Esophagus (tissue), 2 donors: ENCODE measurements around the gene PHOX2A. TPM values are rescaled to one million over a fixed set of nuclear protein-coding genes. Genes with fewer than 3 reads are reported as not detected.

Experiments
- H3K27ac ChIP-seq, 2 donors: one replicate each; pipeline ENCODE4 v1.5.1; 2013; ENCODE audit warnings: low read depth in 2 of 2, mild to moderate bottlenecking in 2 of 2, inconsistent platforms in 1 of 2, low read length in 1 of 2, moderate library complexity in 1 of 2
- H3K27me3 ChIP-seq, 2 donors: one replicate each; pipeline ENCODE4 v1.6.1; 2013; ENCODE audit warnings: low read length in 2 of 2, control low read depth in 1 of 2, mild to moderate bottlenecking in 1 of 2; ENCODE audit not compliant: insufficient read depth in 2 of 2, control insufficient read depth in 1 of 2
- H3K36me3 ChIP-seq, 2 donors: one replicate each; pipeline ENCODE4 v1.6.1; 2013; ENCODE audit warnings: low read length in 1 of 2; ENCODE audit not compliant: control insufficient read depth in 2 of 2, insufficient read depth in 2 of 2
- H3K4me1 ChIP-seq, 2 donors: one replicate each; pipeline ENCODE4 v1.6.1; 2013; ENCODE audit warnings: low read length in 1 of 2; ENCODE audit not compliant: control insufficient read depth in 2 of 2, insufficient read depth in 2 of 2
- H3K4me3 ChIP-seq, 2 donors: one replicate each; pipeline ENCODE4 v1.5.1; 2013; ENCODE audit warnings: low read length in 2 of 2, mild to moderate bottlenecking in 2 of 2, low read depth in 1 of 2, moderate library complexity in 1 of 2
- H3K9me3 ChIP-seq, 2 donors: one replicate each; pipeline ENCODE4 v1.6.1; 2013; ENCODE audit warnings: mild to moderate bottlenecking in 2 of 2, low read depth in 1 of 2, low read length in 1 of 2, moderate library complexity in 1 of 2; ENCODE audit not compliant: control insufficient read depth in 2 of 2, insufficient read depth in 1 of 2
- WGBS, 2 donors: extraction: QIAGEN DNeasy Blood & Tissue Kit; methylation state at CpG; one replicate each; pipeline ENCODE4 v1.1.7; 2013; 5-methylcytosine and 5-hydroxymethylcytosine counted together
- polyA plus RNA-seq, 2 donors: library from polyadenylated mRNA; stranded (reverse); fragments of 200-250 nt; gene quantifications; one replicate each; pipeline ENCODE4 v1.2.3, GENCODE V29; 2013
- donor health status: healthy with polysubstance abuse.
- donor health status: Bipolar disorder and iron deficiency.

The PHOX2A gene
- polyA plus RNA-seq, 2 donors = not detected

- H3K27me3 ChIP-seq = peaks cover 0 to 17% of the 10 kb centered on the region in 2 donors
- no peak overlapping the region for H3K4me3 ChIP-seq
- 45 to 60% methylated on average over 18 to 20 of the region's 20 CpGs for WGBS, 2 donors
- H3K9me3 ChIP-seq = no peaks in the 10 kb centered on the region
- no peak overlapping the region for H3K27ac ChIP-seq
- H3K36me3 ChIP-seq = peaks cover 0 to 12% of the 10 kb centered on the region in 2 donors
- peaks cover 3 to 20% of the 10 kb centered on the region in 2 donors for H3K4me1 ChIP-seq
Measured at GRCh38 chr11:72241291-72241781, 2.6 kb downstream of the PHOX2A start.

GRCh38 chr11:72240461-72241290 is 3.3 kb downstream of the PHOX2A start:
- Histone ChIP-seq H3K36me3 (peaks cover 0 to 15% of the 10 kb centered on the region in 2 donors), H3K27me3 (peaks cover 0 to 17% of the 10 kb centered on the region in 2 donors), H3K27ac (no peak overlapping the region), H3K9me3 (no peaks in the 10 kb centered on the region), H3K4me3 (no peak overlapping the region), H3K4me1 (peaks cover 3 to 20% of the 10 kb centered on the region in 2 donors)
- 32 to 44% methylated on average over 44 of the region's 44 CpGs for WGBS, 2 donors

GRCh38 chr11:72239849-72240460 is 4.0 kb downstream of the PHOX2A start:
- peak overlapping the region in 1 of 2 donors; percentile 22 for H3K27ac ChIP-seq
- peaks cover 3 to 20% of the 10 kb centered on the region in 2 donors for H3K4me1 ChIP-seq

GRCh38 chr11:72239313-72239848 is 4.6 kb downstream of the PHOX2A start:
- 18 to 21% methylated on average over 23 to 25 of the region's 25 CpGs for WGBS, 2 donors
- Histone ChIP-seq H3K27me3 (peaks cover 0 to 16% of the 10 kb centered on the region in 2 donors), H3K36me3 (peaks cover 8 to 26% of the 10 kb centered on the region in 2 donors), H3K4me3 (peak overlapping the region; percentile 0 to 1), H3K4me1 (peaks cover 3 to 20% of the 10 kb centered on the region in 2 donors), H3K27ac (peak overlapping the region; percentile 27 to 56), H3K9me3 (no peaks in the 10 kb centered on the region)

More at GRCh38 chr11:72239849-72240460, 4.0 kb downstream of the PHOX2A start:
- H3K9me3 ChIP-seq = no peaks in the 10 kb centered on the region
- H3K36me3 ChIP-seq = peaks cover 6 to 21% of the 10 kb centered on the region in 2 donors
- H3K27me3 ChIP-seq = peaks cover 0 to 17% of the 10 kb centered on the region in 2 donors
- WGBS, 2 donors = 2% methylated on average over 22 to 69 of the region's 69 CpGs
- H3K4me3 ChIP-seq = peak overlapping the region; percentile 0 to 1

GRCh38 chr11:72238492-72239312 is 5.3 kb downstream of the PHOX2A start:
- Histone ChIP-seq H3K27ac (peak overlapping the region in 1 of 2 donors; percentile 56), H3K27me3 (peaks cover 0 to 9% of the 10 kb centered on the region in 2 donors), H3K4me1 (peaks cover 3 to 20% of the 10 kb centered on the region in 2 donors), H3K4me3 (no peak overlapping the region), H3K9me3 (no peaks in the 10 kb centered on the region), H3K36me3 (peaks cover 11 to 33% of the 10 kb centered on the region in 2 donors)
- WGBS, 2 donors = 73 to 74% methylated on average over 28 of the region's 28 CpGs

- Histone ChIP-seq H3K27ac (peak overlapping the region in 1 of 2 donors; percentile 22), H3K4me1 (peaks cover 3 to 18% of the 10 kb centered on the region in 2 donors), H3K27me3 (peaks cover 0 to 3% of the 10 kb centered on the region in 2 donors), H3K4me3 (no peak overlapping the region), H3K36me3 (peaks cover 11 to 39% of the 10 kb centered on the region in 2 donors), H3K9me3 (no peaks in the 10 kb centered on the region)
- 35 to 48% methylated on average over 16 of the region's 16 CpGs for WGBS, 2 donors
Measured at GRCh38 chr11:72238040-72238450, 5.9 kb downstream of the PHOX2A start.

- peaks cover 18 to 46% of the 10 kb centered on the region in 2 donors for H3K36me3 ChIP-seq
- no peak overlapping the region for H3K4me3 ChIP-seq
- H3K27ac ChIP-seq = peak overlapping the region; percentile 0 to 5
- peaks cover 0 to 2% of the 10 kb centered on the region in 2 donors for H3K27me3 ChIP-seq
- 78 to 80% methylated on average over 22 of the region's 22 CpGs for WGBS, 2 donors
- no peaks in the 10 kb centered on the region for H3K9me3 ChIP-seq
- H3K4me1 ChIP-seq = peaks cover 3 to 18% of the 10 kb centered on the region in 2 donors
Measured at GRCh38 chr11:72237112-72237931, 6.7 kb downstream of the PHOX2A start.

- peaks cover 3 to 18% of the 10 kb centered on the region in 2 donors for H3K4me1 ChIP-seq
- 69 to 88% methylated on average over 2 of the region's 2 CpGs for WGBS, 2 donors
Measured at GRCh38 chr11:72236774-72237111, 7.2 kb downstream of the PHOX2A start.

More at GRCh38 chr11:72236774-72237111, 7.2 kb downstream of the PHOX2A start:
- Histone ChIP-seq H3K9me3 (no peaks in the 10 kb centered on the region), H3K36me3 (peaks cover 22 to 51% of the 10 kb centered on the region in 2 donors), H3K4me3 (no peak overlapping the region), H3K27me3 (peaks cover 0 to 2% of the 10 kb centered on the region in 2 donors), H3K27ac (peak overlapping the region in 1 of 2 donors; percentile 5)
